Measurements from ENCODE around the gene ZFYVE28.
"Not testable (repeated sequence)": the region's sequence is repeated elsewhere in the genome, so short reads cannot be mapped to it uniquely, and the experiment has no call there.

The ZFYVE28 gene

DNA sequence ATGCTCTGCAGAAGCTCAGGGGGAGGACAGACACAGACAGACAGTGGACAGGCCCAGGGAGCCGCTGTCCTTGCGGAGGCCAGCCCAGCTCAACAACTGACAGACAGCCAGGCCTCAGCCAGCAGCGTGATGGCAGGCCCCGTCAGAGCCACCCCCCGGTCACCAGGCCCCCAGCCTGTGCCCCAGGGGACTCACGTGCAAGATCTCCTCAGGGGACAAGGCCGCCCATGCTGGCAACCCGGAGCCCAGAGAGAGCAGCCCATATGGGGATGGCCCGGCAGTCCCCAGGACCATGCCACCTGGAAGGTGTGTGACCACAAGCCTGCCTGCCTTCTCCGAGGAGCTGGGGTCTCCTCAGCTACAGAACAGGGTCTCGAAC is 128.5 kb downstream of the ZFYVE28 start:
- no peak for DNase-seq (ENCODE audit: low read depth in 2 of 2)

DNA sequence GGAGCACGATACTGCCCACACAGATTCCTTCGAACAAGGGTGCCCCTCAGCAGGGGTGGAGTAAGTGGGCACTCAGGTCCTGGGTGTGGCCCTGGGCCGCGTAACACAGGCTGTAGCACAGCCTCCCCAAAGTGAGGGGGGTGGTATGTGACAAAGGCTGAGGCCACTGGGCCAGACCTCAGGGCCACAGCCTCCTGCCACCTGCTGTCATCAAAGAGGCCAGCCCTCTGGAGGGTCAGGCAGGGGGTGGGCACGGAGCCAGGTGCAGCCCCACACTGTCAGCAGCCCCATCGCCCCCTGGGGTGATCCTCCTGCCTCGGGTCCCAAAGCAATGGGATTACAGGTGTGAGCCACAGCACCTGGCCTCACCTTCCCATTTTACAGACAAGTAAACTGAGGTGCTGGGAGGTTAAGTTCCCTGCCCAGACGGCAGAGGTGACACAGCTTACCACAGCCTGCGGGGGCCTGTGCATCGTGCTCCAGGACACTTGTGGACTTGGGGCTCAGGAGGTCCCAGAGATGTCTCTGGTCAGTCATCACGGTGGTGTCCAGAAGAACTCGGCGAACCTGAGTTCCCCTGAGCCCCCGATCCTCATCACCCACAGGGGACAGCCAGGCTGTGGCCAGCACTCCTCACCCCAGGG is 129.0 kb downstream of the ZFYVE28 start:
- no peak for DNase-seq (ENCODE audit: low read depth in 2 of 2)

DNA sequence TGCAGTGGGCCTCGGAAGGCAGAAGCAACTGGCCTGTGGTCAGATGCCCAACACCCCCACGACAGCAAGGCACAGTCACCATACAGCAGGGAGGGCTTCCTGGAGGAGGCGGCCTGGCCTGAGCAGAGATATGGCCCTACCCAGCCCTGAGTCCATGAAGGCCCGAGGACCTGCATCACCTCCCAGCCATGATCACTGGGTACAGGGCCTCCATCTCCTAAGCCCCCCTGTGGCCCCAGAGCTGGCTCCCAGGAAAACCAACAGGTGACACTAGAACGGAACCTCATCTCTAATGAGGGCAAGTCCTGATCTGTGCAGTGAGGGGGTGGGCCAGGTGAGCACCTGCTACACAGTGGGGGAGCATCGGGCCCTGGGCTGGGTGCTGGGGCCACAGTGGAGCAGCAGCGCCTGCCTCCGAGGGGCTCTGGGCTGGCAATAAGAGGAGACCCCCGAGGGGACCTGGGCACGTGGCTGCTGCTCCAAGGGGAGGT is 130.3 kb downstream of the ZFYVE28 start:
- no peak for DNase-seq (ENCODE audit: low read depth in 2 of 2)

DNA sequence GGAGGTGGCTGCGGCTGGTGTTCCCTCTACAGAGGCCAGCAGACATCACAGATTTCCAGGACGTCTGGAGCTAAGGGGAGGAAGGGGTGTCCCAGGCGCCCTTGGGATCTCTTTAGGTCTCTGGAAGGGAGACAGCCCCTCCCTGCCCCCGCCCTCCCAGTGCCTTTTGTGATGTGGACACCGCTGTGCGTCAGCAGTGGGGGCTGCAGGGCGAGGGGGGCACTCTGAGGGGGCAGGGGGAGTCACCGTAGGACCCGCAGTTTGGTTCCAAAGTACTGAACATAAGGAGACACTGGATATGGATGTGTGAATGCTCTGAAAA is 130.9 kb downstream of the ZFYVE28 start:
- no peak for DNase-seq (ENCODE audit: low read depth in 2 of 2)

DNA sequence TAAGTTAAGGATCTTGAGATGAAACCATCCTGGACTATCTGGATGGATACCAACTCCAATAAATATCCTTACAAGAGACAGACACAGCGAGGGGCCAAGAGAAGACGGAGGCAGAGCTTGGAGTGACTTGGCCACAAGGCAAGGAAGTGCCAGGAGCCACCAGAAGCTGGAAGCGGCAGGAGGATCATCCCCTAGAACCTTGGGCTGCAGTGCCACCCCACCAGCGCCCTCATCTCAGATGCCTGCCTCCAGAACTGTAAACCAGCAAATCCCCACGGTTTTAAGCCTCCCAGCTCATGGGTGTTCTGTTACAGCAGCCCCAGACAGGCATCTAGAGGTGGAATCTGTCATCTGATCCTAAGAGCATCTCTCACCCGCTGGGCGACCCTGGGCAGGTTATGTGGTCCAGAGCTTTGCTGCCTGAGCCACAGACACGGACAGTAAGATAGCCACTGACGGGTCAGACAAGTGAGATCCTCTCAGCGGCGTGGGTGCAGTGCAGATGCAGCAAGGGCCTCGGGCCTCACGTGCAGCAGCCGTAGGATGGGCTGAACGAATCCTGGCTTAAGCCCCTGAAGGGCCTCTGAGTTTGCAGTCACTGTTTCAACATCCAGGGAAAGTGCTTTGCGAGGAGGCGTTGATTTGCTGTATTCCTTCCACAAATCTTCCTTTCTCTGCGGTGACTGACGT is 131.4 kb downstream of the ZFYVE28 start:
- no peak for DNase-seq (ENCODE audit: low read depth in 2 of 2)

DNA sequence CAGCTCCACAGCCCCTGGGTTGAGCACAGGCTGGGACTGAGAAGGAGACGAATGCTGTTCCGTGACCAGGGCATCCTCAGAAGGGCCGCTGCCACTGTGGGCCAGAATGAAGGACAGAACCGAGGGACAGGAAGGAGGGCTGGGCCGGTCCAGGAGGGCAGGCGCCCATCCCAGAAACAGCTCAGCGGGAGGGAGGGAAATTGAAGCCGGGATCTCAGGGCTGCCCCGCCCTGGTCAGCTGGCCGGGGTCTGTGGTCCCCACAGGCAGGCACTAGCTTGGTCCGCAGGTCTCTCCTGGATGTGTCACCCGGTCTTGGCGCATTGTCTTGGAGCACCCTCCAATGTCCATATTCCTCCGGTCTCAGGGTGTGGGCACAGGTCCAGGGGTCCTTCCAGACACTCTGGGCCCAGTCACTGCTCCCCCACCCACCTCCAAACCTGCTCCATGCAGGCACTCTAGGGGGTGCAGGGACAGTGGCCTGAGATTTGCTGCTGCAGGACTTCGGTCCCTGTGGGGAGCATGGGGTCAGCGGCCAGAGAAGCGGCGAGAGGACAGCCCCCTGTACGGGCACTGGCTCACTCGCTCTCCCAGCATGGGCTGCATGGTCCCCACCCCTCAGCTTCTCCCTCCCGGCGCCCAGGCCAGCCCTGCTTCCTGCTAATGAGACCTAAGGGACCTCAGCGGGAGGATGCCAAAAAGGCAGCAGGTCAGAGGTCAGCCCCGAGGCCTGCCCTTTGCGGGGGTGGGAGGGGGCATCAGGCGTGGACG is 132.6 kb downstream of the ZFYVE28 start:
- DNase-seq (ENCODE audit: low read depth in 2 of 2), result no peak

DNA sequence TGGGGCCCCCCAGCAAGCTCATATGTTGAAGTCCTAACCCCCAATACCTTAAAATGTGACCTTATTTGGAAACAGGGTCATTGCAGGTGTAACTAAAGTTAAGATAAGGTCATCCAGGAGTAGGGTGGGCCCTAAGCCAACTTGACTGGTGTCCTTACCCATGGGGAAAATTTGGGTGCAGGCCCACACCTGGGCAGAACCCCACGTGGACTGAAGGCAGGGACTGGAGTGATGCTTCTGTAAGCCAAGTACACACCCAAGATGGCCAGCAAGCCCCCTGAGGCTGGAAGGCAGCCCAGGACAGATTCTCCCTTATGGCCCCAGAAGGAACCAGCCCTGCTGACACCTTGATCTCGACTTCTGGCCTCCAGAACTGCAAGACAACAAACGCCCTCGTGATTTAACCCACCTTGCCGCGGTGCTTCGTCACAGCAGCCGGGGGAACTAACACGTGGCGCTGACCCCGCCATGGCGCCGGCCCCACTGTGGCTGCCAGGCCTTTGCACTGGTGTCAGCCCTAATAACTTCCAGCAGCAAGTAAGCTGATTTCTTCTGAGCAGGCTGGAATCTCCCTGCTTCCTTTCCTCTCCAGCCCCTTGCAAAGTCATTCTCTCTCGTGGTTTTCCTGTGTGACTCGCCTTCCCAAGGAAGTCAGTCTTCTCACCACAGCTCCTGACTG is 133.4 kb downstream of the ZFYVE28 start:
- peak in 1 of 2 experiments; percentile 15 for DNase-seq (ENCODE audit: low read depth in 2 of 2)

DNA sequence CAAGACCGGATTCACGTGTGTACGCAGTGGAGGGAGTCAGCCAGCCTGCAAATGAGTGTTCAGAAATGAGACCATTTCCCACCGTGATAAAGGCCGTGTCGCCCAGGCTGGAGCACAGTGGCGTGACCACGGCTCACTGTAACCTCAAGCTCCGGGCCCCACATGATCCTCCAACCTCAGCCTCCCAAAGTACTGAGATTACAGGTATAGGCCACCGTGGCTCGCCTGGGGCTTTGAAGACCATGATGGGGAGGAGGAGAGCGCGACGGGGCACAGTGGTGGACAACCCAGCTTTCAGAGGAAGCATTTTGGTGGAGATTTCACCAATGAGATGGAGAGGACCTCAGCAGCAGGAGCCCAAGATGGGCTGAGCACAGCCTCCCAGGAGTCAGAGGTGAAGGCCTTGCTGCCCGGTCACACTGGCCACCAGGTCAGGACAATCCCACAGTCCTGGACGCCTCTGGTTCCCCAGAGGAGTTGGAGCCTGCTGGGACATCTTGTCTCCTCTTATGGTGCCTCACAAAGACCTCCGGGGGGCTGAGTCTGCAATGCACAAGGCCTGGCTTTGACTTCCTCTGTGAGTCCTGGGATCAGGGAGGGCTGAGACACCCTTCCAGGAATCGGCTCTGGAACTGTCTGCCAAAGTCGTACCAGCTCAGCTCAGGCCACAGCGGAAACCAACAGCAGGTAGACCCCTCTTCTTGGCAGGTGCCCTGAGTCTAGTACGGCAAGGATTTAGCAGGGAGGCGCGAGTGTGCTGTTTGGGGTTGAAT is 134.1 kb downstream of the ZFYVE28 start:
- no peak for DNase-seq (ENCODE audit: low read depth in 2 of 2)

DNA sequence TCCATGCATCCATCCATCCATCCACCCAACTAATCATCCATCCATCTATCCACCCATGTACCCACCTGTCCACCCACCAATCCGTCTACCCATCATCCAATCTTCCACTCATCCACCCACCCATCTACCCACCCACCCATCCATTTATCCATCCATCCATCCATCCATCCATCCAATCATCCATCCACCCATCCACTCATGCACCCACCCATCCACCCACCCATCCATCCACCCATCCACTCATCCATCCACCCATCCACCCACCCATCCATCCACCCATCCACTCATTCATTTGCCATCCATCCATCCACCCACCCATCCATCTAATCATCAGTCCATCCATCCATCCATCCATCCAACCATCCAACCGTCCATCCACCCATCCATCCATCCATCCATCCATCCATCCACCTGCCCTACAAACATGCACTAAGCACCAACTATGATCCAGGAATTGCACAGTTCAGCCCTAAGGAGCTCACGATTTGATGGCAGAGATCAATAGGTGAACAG is 135.2 kb downstream of the ZFYVE28 start:
- DNase-seq (ENCODE audit: low read depth in 2 of 2), result no peak

DNA sequence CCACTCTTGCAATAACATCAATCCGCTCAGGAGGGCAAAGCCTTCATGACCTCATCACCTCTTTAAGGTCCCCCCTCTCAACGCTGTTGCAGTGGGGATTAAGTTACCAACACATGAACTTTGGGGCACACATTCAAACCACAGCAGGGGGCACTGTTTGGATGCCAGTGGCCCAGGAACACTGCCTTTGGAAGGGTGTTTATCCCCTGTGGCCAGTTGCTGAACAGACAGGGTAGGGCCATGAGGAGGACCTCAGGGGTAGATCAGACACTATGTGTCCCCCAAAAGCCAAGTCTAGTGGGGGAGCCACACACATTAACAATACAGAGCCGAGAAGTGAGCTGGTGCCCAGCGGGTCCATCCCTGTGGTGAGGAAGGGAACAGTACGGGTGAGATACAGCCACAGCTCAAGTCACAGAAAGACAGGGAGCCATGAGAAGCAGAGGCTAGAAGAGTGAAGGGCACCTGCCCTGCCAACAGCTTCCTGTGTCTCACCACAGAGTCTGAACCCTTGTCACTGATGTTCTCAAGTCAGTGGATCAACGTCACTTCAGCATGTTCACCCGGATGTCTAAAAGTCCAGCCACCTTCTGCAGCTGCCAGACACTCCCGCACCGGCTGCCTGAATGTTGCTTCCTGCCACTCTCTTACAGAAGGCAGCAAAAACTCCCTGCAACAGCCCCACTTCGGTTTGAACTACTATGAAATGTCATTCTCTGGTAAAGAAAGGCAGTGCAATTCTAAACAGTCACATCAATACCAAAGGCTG is 136.7 kb downstream of the ZFYVE28 start:
- DNase-seq (ENCODE audit: low read depth in 2 of 2), result no peak

DNA sequence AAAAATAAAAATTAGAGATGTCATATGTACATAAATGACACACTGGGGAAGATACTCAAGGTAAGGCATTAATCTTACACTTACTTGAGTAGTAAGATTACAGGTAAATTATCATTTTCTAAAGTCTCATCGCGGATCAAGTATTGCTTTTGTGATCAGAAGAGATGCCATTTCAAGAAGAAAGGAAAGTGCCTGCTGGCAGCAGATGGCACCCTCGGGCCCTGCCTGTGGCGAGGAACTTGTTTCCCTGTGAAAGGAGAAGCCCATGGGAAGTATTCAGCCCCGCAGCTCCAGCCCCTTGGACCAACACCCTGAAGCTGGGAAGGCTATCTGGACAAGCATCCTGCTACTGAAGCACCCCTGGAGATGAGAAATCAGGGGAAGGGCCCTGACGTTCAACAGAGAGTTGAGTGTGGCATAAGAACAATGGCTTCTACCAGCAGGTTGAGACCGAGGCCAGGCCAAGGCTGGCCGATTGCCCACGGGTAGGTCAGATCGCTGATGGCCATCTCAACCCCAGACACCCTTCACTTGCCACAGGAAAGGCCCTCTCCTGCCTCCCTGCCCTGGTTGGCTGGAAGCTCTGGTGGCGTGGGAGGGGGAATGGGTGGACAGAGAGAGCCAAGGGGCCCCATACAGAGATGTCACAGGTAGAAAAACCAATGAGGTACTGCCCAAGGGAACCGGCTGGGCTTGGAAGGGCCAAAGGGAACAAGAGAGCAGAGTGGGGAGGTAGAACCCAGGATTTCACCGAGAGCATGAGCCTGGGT is 137.7 kb downstream of the ZFYVE28 start:
- DNase-seq (ENCODE audit: low read depth in 2 of 2), result no peak

DNA sequence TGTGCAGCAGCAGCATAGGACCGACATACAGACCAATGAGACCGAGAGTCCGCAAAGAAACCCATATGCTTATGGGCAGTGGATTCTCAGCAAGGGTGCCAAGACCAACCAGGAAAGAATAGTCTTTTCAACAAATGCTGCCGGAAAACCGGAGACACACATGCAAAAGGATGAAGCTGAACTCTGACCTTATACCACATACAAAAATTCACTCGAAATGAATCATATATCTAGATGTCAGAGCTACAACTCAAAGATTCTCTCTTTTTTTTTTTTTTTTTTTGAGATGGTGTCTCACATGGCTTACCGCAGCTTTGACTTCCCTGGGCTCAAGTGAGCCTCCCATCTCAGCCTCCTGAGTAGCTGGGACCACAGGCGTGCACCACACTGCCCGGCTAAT is 140.5 kb downstream of the ZFYVE28 start:
- DNase-seq (ENCODE audit: low read depth in 2 of 2), result no peak

DNA sequence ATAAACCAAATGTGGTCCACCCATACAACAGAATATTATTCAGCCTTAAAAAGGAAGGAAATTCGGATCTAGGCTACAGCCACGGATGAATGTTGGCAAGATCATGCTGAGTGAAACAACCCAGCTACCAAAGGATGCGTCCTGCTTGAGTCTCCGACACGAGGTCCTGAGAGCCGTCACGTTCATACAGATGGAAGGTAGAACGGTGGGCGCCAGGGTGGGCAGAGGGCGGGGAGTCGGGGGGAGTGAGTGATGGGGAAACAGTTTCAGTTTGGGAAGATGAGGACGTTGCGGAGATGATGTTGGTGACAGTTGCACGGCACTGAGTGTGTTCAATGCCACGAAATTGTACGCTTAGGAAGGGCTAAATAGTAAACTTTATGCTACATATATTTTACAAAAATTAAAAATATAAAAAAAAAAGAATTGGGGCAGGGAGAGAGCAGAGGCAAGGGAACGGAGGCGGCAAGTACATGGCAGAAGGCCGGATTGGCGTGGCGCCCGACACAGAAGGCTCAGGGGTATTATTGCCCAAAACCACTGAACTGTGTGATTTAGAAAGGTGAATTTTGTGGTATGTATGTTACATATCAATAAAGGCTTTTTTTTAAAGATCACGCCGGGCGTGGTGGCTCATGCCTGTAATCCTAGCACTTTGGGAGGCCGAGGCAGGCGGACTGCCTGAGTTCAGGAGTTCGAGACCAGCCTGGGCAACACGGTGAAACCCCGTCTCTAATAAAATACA is 141.7 kb downstream of the ZFYVE28 start:
- DNase-seq (ENCODE audit: low read depth in 2 of 2), result no peak

DNA sequence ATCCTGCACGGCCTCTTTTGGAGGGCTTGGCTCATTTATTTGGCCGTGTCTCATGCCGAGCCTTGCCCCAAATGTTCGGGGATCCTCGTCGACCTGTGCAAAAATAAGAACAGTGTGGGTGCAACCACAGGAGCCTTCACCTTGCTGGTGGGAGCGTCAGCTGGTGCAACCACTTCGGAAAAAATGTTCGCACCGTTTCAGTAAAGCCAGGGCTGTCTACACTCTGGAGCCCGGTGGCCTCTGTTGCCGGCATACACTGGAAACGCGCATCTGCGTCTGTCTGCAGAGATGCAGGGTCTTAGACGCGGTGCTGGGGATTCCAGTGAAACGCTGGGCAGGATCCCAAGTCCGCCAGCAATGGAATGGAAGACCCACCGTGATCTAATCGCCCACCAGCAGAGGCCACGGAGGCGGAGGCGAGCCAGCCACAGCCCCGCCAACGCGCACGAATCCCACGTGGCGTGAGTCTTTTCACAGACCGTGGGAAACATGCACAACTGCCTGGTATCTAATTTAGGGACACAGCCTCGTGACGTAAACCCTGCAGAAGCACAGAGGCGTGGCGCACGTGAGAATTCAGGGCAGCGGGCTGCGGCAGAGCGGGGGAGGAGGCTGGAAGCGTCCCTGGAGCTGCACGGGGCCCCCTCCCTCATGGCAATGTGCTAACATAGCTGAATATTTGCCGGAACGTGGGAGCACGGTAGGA is 142.7 kb downstream of the ZFYVE28 start:
- no peak for DNase-seq (ENCODE audit: low read depth in 2 of 2)

DNA sequence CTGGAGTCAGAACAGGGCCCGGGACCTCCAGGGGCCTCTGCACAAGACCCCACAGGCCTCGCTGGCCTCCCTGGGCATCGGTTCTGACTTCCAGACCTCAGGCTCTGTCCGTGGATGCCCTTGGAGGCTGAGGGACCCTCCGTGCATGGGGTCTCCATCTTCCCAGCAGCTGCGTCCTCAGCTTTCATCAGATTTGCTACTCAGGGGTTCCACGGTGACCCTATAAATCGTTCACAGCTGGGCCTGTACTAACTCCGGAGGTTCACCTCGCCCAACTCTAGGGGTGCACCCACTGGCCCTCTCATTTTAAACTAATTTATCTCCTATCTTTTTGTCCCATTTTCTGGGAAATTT is 143.4 kb downstream of the ZFYVE28 start:
- not testable (repeated sequence) for DNase-seq (ENCODE audit: low read depth in 2 of 2)

DNA sequence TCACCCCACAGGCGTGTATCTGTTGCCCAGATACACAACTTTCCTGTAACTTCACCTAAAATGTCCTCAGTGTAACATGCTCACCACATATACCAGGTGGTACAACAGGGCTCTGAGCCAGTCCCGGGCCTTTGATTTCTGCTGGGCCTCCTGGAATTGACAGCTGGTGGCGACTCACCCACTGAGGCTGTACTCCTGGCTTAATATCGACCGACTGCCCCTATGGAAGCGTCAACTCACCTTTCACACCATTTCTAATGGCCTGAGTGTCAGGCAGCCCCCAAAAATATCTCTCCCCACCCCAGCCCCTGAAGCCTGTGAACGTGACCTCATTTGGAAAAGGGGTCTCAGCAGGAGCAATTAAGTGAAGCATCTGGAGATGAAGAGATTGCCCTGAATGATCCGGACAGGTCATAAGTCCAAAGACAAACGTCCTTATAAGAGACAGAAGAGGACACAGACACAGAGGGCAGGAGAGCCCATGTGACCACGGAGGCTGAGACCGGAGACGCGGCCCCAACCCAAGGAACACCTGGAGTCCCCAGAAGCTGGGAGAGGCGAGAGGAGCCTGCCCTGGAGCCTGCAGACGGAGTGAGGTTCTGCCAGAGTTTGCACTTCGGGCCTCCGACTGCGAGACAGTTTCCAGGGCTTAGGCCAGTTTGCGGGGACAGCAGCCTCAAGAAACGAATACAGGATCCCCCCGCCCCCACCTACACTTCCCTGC is 144.0 kb downstream of the ZFYVE28 start:
- no peak for DNase-seq (ENCODE audit: low read depth in 2 of 2)

DNA sequence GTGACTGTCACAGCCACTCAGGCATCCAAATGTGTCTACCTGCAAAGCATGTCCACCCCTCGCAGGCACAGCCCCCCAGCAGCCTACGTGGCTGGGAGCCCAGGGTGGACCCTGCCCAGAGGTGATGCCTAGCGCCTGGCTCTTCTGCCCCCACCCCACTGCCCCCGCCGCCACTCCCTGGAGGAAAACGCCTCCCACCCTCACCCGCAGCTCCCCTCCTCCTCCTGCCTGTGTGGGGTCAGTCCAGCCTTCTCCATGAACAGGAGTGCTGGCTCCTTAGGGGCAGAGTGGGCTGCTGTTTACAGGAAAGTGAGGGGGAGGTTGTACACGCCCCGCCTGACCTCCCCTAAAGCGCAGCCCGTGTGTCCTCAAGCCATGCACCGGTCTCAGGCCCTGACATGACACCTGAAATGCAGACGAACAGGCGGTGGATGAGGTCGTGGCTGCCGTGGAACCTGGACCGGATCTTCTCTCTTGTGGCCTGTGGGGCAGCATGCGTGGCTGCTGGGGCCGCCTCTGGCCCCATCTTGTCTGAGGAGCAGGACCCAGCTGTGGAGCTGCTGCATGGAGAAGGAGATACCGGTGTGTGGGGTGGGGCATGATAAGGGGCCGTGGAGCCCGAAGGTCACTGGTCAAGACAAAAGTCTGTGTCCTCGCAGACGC is 144.7 kb downstream of the ZFYVE28 start:
- DNase-seq (ENCODE audit: low read depth in 2 of 2), result no peak

All from fibroblast of skin of left biceps (primary cell).